Esophagus muscularis mucosa (tissue), 2 donors: Measurements from ENCODE around the gene SH3BP5.

Source experiments
- EP300 ChIP-seq: sonication (generic); formaldehyde crosslinking; IDR thresholded peaks from one replicate; pipeline ENCODE4 v1.6.1; 2017; ENCODE audit warnings: antibody characterized with exemption
- POLR2A ChIP-seq: fragments of 450-650 bp; IDR thresholded peaks from one replicate; pipeline ENCODE4 v1.6.1; 2017; ENCODE audit warnings: antibody characterized with exemption, moderate library complexity, mild to moderate bottlenecking, low read depth

DNA sequence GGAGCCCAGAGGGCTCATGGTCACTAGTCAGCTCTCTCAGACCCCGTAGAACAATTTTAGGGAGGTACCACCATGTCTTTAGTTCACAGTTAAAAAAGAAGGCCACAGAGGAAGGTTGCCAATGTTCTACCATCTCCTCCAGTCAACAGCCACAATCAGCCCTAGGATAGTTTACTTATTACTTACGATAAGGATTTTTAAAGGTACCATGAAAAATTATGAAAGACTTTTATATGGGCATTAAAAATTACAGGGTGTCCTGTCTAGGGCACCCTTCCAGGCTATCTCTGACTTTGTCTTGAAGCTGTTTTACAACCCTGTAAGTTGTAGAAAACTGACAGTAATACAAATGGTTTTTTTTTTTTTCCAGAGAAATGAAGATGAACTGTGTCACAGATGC, 68.5 kb downstream of the SH3BP5 start:
- no peak for TF ChIP-seq POLR2A
- TF ChIP-seq EP300, result no peak
